GM10248 (cell line): Measurements from ENCODE around the gene SELP.
A peak's percentile ranks its signal among the peaks of the same experiment; 100 is the strongest.

Experiments used
- CTCF ChIA-PET: fragments of 300-600 bp; sonication (Branson Sonifier 250); formaldehyde crosslinking; extraction: SDS; loops from one replicate; lab custom pipeline; 2021; ENCODE audit warnings: antibody characterized with exemption; lab: Yijun Ruan, JAX
- POLR2A ChIA-PET: fragments of 350-650 bp; sonication (Branson Sonifier 250); formaldehyde crosslinking; extraction: SDS; loops from one replicate; lab custom pipeline; 2020; ENCODE audit warnings: antibody characterized with exemption; lab: Yijun Ruan, JAX
- DNase-seq: peaks from one replicate; pipeline ENCODE4 v3.0.0; 2012; ENCODE audit errors: extremely low spot score
- TF ChIP-seq, protein P1 (sequence below): IDR thresholded peaks from 2 replicates; pipeline ENCODE4 v1.5.1; 2012; ENCODE audit warnings: mild to moderate bottlenecking, low read depth; ENCODE audit errors: extremely low read depth, missing control alignments, control extremely low read depth

Gene SELP

GRCh38 chr1:169588785-169589485 is 41.0 kb downstream of the SELP start:
- DNase-seq, result no peak
- ChIA-PET POLR2A (no interaction called here), CTCF (no interaction called here)
- TF ChIP-seq, protein P1, sequence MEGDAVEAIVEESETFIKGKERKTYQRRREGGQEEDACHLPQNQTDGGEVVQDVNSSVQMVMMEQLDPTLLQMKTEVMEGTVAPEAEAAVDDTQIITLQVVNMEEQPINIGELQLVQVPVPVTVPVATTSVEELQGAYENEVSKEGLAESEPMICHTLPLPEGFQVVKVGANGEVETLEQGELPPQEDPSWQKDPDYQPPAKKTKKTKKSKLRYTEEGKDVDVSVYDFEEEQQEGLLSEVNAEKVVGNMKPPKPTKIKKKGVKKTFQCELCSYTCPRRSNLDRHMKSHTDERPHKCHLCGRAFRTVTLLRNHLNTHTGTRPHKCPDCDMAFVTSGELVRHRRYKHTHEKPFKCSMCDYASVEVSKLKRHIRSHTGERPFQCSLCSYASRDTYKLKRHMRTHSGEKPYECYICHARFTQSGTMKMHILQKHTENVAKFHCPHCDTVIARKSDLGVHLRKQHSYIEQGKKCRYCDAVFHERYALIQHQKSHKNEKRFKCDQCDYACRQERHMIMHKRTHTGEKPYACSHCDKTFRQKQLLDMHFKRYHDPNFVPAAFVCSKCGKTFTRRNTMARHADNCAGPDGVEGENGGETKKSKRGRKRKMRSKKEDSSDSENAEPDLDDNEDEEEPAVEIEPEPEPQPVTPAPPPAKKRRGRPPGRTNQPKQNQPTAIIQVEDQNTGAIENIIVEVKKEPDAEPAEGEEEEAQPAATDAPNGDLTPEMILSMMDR, result no peak

- TF ChIP-seq, protein P1, result no peak
- ChIA-PET CTCF (no interaction called here), POLR2A (no interaction called here)
- DNase-seq, result no peak
Measured at GRCh38 chr1:169588112-169588511, 41.8 kb downstream of the SELP start.

DNA sequence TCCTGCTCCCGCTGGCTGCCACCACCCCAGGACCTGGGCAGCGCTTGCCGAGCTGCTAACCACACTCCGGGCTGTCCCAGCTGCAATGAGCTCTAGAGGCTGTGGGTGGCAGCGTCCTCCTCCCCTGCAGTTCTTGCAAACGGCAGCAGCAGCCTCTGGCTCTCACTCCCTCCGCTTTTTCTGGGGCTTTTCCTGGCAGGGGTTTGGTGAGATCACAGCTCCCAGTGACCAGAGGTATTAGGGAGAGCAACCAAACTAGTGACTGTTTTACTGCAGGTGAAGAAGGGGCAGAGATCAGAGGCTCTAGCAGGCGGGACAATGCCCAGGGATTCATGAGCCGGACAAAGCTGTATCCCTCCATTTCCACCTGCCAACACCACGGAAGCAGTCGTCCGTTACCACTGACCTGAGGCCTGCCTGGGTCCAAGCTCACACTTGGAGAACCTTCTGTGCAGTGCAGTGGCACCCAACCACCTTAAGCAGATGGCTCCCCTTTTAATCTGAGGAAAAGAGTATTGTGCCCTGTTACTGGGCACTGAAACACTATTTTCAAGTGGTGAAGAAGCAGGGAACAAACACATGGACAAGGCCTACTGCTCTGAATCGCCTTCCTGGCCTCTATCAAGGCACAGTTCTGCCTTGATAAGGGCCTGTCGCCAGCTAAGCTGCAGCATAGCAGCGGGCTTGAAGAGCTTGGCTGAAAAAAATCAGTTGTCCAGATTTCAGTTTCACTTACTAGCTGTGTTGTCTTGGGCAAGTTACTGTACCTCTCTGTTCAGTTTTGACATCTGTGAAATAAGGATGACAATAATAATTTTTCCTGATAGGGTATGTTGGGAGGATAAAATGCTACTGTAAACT is 43.3 kb downstream of the SELP start, which contains the start of gene F5:
TSS of gene F5 (minus strand) at position 87 of the 861 bp plus-strand sequence. CDS start 95 bp downstream, outside the sequence.
- TF ChIP-seq, protein P1, result peak; percentile 57
- ChIA-PET CTCF (interaction anchor here (0.8 to 1.9 kb wide), 11 partner anchors 8 to 126 kb away, joined by 3 to 13 read pairs (median 3); no protein-coding TSS in a partner anchor), POLR2A (no interaction called here)
- DNase-seq, result peak; percentile 69

DNA sequence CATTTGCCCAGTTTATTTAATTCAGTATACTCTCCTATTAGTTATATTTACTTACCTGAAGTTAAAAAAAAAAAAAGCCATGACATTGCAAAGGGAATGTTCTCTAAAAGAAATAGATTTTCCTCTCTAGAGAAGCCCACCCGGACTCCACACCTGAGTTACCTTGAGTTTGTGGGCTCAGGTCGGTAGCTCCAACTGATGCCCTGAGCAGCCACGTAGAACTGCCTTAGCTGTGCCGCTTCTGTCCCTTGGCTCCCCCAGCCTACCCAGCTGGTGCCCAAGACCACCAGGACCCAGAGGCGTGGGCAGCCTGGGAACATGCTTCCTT is 43.9 kb downstream of the SELP start:
- ChIA-PET CTCF (interaction anchor here (0.8 to 1.9 kb wide), 11 partner anchors 8 to 126 kb away, joined by 3 to 13 read pairs (median 3); no protein-coding TSS in a partner anchor), POLR2A (no interaction called here)
- no peak for DNase-seq
- TF ChIP-seq, protein P1, result no peak

- no peak for DNase-seq
- POLR2A ChIA-PET, result no interaction called here
- TF ChIP-seq, protein P1, result no peak
- CTCF ChIA-PET, result interaction anchor here (2.1 kb wide), 1 partner anchor 17 kb away, joined by 5 read pairs; no protein-coding TSS in a partner anchor
Measured at GRCh38 chr1:169585181-169585580, 44.7 kb downstream of the SELP start.

DNA sequence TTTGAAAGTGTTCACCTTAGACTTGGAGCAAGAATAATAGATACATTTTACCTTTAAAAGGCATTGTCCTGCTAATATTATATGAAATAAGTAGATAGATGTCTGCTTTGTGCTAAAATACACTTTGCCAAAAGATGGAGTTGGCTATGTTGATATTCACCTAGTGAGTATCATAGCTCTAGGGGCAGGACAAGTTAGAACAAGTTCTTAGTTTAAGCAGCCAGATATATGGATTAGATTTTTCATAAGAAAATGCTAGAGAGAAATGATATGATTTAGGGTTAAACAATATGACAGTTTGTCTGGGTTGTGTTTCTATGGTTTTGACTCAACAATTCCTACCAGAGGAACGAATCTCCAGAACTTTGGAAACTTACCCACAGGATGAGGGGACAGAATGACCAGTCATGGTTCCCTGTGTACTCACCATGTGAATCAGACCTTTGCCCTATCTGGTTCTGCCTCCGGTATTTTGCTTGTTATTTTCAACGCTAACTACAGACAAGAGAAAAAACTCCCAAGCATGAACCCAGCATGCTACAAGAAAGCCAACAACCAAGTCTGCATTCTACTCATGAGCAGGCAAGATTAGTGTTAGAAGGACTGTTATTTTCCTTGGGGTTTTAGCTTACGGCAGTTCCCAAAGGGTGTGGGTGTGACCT is 45.3 kb downstream of the SELP start:
- TF ChIP-seq, protein P1, result no peak
- CTCF ChIA-PET, result interaction anchor here (2.1 kb wide), 1 partner anchor 17 kb away, joined by 5 read pairs; no protein-coding TSS in a partner anchor
- POLR2A ChIA-PET, result no interaction called here
- DNase-seq, result no peak
